ENCODE data around the gene MVB12B.

The MVB12B gene

DNA sequence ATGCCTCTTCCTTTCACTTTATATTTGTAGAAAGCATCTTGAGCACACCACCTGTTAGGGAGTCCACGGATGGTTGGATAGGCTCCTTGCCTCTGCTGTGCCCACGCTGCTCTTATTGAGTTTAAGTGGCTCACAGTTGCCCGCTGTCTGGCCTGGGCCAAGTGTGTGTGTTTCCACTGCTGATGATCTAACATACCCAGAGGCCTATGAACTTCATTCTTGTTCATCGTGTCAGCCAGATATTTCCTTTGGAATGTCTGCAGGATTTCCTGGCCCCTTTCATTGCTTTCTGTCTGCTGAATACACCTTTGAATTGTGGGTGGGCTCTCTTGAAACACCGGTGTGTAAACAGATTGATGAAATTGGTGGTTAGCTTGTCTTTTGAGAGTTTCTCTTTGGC, 46.6 kb downstream of the MVB12B start:
- intact Hi-C loops (cut with DNase I): no loop called here
- peak in 2 of 42 donors; percentile 41 to 51 for DNase-seq

DNA sequence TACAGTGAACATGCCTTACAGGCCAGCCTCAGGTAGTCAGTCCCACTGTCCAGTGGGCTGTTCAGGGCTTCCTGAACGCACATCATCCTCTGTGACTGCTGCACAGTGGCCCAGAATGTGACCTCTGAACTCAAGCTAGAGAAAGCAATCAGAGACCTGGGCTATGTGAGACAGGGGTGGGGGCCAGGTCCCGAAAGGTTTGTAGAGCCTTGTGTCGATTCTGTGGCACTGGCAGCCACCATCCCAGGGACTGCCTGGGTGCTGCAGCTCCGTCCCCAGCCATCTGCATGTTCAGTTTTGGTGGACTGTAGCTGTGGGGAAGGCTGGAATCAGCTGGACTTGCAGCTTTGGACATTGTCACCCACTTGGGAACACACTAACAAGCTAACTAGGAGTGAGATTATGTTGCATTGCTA, 47.7 kb downstream of the MVB12B start:
- DNase-seq: peak in 6 of 42 donors; percentile 35 to 70 (median 52)
- intact Hi-C loops (cut with DNase I): no loop called here

- intact Hi-C loops (cut with DNase I): loop anchor here (5.0 kb wide), 2 partner anchors 38 to 68 kb away; no protein-coding TSS in a partner anchor
- DNase-seq: peak in 19 of 42 donors; percentile 49 to 77 (median 65)
These were observed 48.8 kb downstream of the MVB12B start for GRCh38 chr9:126375386-126375785.

DNA sequence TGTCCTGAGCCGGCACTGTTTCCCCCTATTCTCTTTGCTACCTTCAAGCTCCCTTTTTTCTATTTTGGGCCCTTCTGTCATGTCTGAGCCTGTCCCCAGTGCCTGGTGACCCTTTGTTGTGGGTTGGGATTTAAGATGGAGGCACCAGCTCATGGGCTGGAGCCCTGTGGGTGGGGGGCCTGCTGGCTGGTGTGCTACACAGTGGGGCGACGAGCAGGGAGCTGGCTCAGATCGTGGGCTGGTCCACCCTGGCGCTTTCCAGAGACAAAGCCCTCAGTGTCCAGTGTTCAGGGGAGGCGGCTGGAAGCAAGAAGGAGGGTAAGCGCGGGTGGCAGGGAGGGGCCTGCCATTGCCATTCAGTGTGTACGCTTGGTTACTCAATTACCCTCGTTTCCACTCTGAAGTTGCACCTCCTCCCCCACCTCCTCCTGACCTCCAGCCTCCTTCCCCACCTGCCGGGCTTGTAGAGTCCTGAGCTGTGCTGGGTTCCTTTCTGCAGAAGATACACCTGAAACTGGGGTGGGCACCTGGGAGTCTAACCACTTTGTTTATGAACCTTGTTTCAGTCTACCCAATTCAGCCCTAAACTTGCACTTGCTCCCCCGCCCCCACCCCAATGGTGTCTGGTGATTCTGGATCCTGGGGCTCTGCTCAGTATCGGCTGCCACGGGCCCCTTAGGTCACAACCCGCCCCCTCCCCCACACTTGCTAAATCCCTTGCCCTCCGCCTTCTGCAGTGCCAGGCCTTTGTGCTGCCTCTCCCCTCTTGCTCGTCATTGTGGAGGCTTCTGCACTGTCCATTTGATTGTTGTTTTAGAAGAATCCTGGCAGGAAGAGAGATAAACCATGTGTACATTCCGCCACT, 49.9 kb downstream of the MVB12B start:
- intact Hi-C loops (cut with DNase I): loop anchor here (5.0 kb wide), 2 partner anchors 39 to 69 kb away; no protein-coding TSS in a partner anchor
- DNase-seq: peak; percentile 77 to 98 (median 91)

DNA sequence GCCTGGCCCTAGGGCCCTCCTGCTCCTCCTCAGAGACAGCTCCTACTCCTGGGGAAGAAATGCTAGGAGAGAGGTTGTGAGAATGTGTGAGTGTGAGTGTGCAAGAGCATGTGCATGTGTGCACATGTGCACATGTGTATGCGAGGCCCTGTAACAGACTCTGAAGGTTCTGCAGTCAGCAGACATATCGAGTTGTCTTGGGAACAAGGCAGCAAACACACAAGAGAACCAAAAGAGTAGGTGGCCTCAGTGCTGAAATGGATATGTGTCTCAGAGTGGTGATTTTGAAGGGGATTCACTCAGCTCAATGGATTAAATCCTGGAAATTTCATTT, 50.5 kb downstream of the MVB12B start:
- intact Hi-C loops (cut with DNase I): loop anchor here (5.0 kb wide), 2 partner anchors 40 to 70 kb away; no protein-coding TSS in a partner anchor
- DNase-seq: no peak

GRCh38 chr9:126377536-126377935, 50.9 kb downstream of the MVB12B start:
- intact Hi-C loops (cut with DNase I): loop anchor here (5.0 kb wide), 2 partner anchors 40 to 70 kb away; no protein-coding TSS in a partner anchor
- DNase-seq: peak; percentile 69 to 98 (median 93)

GRCh38 chr9:126378761-126379160, 52.1 kb downstream of the MVB12B start:
- intact Hi-C loops (cut with DNase I): loop anchor here (5.0 kb wide), 2 partner anchors 41 to 71 kb away; no protein-coding TSS in a partner anchor
- DNase-seq: peak in 6 of 42 donors; percentile 3 to 56 (median 12)

GRCh38 chr9:126379661-126380360, 53.2 kb downstream of the MVB12B start:
- intact Hi-C loops (cut with DNase I): loop anchor here (5.0 kb wide), 2 partner anchors 43 to 73 kb away; no protein-coding TSS in a partner anchor
- peak in 10 of 42 donors; percentile 3 to 56 (median 20) for DNase-seq

- peak in 9 of 42 donors; percentile 1 to 50 (median 11) for DNase-seq
- intact Hi-C loops (cut with DNase I): no loop called here
These were observed 53.8 kb downstream of the MVB12B start for GRCh38 chr9:126380447-126380846.

GRCh38 chr9:126381195-126381594, 54.6 kb downstream of the MVB12B start:
- peak in 6 of 42 donors; percentile 1 to 34 (median 6) for DNase-seq
- intact Hi-C loops (cut with DNase I): no loop called here

DNA sequence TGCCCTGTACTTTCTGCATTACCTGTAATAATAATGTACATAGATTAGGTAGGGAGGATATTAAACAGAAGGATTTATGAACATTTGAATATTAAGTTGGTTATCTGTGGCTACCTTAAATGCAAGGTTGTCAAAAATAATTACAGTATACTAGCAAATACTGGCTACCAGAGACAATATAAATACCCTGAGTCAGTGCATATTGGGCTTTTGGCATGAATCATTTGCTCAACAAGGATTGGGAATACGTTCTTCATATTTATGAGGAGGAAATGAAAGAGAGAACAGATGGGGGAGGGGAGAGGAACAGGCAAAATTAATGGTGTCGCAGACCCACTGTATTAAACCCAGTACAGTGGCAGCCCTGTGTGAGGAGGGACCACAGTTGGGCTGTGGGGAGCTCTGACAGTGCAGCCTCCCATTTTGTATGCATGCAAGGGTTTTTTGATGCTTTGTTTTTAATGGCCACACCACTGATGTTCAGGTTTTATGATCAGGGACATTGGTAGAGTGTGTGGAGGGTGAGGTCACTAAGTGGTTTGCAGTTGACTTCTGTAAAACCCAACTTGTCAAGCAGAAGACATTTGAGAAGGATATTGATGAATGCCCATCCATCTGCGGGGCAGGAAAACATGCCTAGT, 56.9 kb downstream of the MVB12B start:
- intact Hi-C loops (cut with DNase I): no loop called here
- DNase-seq: peak in 6 of 42 donors; percentile 1 to 41 (median 4)

GRCh38 chr9:126384926-126385325, 58.3 kb downstream of the MVB12B start:
- intact Hi-C loops (cut with DNase I): no loop called here
- peak in 6 of 42 donors; percentile 0 to 11 (median 4) for DNase-seq

GRCh38 chr9:126386088-126386487, 59.5 kb downstream of the MVB12B start:
- peak; percentile 57 to 89 (median 74) for DNase-seq
- intact Hi-C loops (cut with DNase I): no loop called here

DNA sequence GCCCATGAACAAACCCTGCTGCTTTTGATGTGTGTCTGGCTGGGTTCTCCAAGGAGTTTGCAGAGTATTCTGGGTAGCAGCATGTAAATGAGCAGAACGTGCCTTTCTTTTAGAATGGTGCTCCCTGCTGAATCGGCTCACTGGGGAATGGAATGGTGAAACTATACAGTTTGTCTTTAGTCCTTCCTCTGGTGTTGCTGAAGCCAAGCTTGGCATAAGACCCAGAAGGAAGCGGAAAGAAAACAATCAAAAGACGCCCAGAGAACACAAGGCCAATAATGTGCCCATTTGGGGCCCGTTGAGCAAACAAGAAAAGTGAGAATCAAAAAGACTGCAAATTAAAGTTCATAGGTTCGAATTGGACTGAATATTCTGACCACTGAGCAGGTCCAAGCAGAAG, 60.1 kb downstream of the MVB12B start:
- intact Hi-C loops (cut with DNase I): no loop called here
- peak in 6 of 42 donors; percentile 4 to 33 (median 16) for DNase-seq

GRCh38 chr9:126388964-126389708, 62.5 kb downstream of the MVB12B start:
- intact Hi-C loops (cut with DNase I): no loop called here
- DNase-seq: peak in 3 of 42 donors; percentile 10 to 35 (median 18)

DNA sequence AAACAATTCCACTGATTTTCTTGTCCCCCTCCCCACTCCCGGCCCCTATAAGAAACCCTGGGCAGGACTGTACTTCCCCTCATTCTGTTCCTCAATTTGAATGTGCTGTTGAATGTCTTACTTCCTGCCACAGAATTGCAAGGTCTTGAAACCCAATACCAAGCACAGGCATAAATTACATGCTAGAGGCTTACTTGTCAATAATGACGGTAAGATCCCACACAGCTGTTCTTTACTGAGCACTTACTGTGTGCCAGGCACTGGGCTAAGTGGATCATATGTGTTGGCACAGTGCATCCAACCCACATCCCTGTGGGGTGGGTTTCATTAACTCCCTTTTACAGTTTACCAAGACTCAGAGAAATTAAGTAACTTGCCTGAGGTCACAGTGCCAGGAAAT, 63.4 kb downstream of the MVB12B start:
- intact Hi-C loops (cut with DNase I): no loop called here
- DNase-seq: peak in 3 of 42 donors; percentile 8 to 11 (median 9)

GRCh38 chr9:126390923-126391322, 64.3 kb downstream of the MVB12B start:
- peak in 4 of 42 donors; percentile 10 to 37 (median 22) for DNase-seq
- intact Hi-C loops (cut with DNase I): no loop called here
